HG02852 (cell line): ENCODE data around the gene MACROD2.

Experiments used
- ATAC-seq: cut with Tn5 transposase; IDR thresholded peaks from one replicate; pipeline ENCODE4 v1.9.1; 2021; ENCODE audit warnings: mild to moderate bottlenecking, moderate library complexity; ENCODE audit not compliant: unreplicated experiment

MACROD2 gene

DNA sequence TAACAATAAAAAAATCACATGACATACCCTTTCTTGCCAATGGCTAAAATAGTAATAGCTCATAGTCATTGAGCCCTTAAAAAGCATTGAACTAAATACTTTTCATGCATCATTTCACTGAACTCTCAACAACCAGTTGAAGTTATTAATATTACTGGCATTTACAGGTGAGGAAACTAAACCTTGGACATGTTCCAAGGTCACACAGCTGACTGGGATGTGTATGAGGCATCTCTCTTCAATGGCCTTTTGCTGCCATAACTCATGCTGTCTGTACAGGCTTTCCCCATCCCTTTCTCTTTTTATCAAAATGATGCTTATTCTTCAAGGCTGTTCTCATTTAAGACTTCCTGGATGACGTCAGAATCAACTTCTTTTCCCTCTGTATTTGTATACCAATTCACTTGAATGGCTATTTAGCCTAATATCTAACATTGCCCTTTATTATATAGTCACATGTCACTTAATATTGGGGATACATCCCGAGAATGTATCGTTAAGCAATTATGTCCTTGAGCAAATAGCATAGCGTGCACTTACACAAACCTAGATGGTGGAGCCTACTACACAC lies 2101.5 kb downstream of the MACROD2 start:
- ATAC-seq: no peak

DNA sequence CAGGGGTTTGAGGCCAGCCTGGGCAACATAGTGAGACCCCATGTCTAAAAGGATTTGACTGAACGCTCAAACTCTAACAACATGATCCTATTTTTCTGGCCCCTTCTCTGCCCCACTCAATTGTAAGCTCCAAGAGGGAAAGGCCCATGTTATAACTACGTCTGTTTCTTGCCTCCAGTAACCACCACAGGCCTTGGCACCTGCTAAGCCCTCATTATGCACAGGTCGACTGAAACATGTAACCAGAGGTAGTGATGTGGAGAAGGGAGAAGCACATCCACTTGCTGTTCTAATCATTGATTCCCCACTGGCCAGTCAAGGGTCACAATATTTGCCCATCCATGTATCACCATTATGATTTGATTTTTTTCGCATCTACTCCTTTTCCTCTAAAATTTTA lies 2102.5 kb downstream of the MACROD2 start:
- ATAC-seq: no peak

DNA sequence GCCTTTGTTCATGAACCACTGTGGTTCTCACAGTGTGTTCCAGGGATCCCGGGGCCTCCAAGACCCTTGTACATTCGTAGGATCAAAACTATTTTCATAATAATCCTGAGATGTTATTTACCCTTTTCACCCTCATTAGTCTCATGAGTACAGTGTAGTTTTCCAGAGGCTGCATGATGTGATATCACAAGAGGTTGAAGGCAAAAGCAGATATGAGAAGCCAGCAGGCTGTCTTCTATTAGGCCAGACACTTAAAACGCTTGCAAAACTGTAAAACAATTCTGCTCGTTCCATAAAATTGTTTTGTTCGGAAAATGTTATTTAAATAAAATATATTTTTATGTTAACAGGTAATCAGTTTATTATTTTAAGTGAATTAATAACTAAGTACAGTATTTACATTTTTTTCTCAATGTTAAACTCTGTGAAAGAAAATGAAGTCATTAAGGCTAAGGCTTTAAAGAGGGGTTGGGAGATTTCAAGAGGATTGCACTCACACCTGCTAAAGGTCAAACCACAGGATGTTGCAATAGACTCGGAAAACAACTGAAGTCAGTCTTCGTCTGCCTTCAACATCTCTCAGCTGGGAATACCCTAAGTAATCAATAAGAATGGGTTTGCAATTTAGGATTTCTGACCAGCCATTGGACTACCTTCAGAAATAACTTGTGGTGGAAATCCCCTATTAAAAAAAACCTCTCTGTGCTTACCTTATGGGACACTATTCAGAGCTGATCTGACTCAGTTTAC lies 2103.7 kb downstream of the MACROD2 start:
- no peak for ATAC-seq

DNA sequence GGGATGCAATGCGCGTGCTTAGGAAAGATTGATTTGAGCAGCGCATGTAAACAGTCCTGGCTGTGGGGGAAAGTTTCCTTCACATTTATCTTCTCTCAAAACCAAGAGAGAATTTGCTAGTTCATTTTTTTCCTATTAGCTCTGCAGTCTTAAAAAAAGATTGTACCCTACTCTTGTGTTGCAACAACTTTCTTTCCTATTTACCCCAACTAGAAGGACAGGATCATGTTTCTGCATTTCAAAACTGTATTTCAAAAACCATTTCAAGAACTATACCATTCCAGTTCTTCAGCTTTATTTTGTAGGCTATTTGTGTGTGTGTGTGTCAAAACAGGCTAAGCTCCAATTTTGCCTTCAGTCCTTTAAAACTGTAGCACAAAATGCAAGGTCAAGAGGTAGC lies 2104.8 kb downstream of the MACROD2 start:
- no peak for ATAC-seq

DNA sequence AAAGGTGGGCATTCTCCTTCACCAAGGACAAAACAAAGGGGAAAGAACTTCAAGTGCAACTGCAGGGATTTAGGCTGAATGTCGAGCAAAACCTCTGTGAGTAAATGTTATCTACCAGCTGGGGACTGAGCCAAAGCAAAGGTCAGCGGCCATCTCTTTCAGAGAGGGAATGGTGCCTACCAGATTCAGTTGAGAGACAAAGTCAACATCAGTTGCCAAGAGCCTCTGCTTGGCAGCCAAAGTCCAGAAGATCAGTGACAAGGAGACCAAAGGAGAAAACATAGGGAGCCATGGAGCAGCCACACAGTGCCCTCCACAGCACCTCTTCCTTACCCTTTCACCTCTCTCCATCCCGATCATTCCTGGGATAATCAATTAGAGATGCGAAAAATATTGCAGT lies 2105.5 kb downstream of the MACROD2 start:
- no peak for ATAC-seq
